DMS153 treated with DMSO at 0.1 percent for 48 hours (cell line): Measurements from ENCODE around the gene NIT1.
A peak's percentile ranks its signal among the peaks of the same experiment; 100 is the strongest.
"Not testable (repeated sequence)": the region's sequence is repeated elsewhere in the genome, so short reads cannot be mapped to it uniquely, and the experiment has no call there.

ENCODE experiments used
- DNase-seq: peaks from one replicate; lab custom pipeline; 2025; ENCODE audit not compliant: unreplicated experiment; lab: John Stamatoyannopoulos, UW

The NIT1 gene

GRCh38 chr1:161111527-161111926, 6.4 kb upstream of the NIT1 start:
- no peak for DNase-seq

GRCh38 chr1:161113915-161114314, 4.0 kb upstream of the NIT1 start:
- DNase-seq: no peak

GRCh38 chr1:161114556-161114955, 3.3 kb upstream of the NIT1 start:
- no peak for DNase-seq

- DNase-seq: no peak
These were observed 2.7 kb upstream of the NIT1 start for GRCh38 chr1:161115132-161115711.

- not testable (repeated sequence) for DNase-seq
These were observed 1.9 kb upstream of the NIT1 start for GRCh38 chr1:161115961-161116360.

- no peak for DNase-seq
These were observed 1.4 kb downstream of the NIT1 start for GRCh38 chr1:161119092-161119903.

GRCh38 chr1:161121042-161121650, 3.2 kb downstream of the NIT1 start:
- DNase-seq: no peak

GRCh38 chr1:161121834-161122233, 3.9 kb downstream of the NIT1 start:
- no peak for DNase-seq

- DNase-seq: no peak
These were observed 5.1 kb downstream of the NIT1 start for GRCh38 chr1:161122967-161123366.

GRCh38 chr1:161127649-161128048, 9.7 kb downstream of the NIT1 start:
- no peak for DNase-seq

GRCh38 chr1:161128591-161129420, 10.9 kb downstream of the NIT1 start:
- DNase-seq: no peak

- DNase-seq: no peak
These were observed 12.4 kb downstream of the NIT1 start for GRCh38 chr1:161130266-161130665.

GRCh38 chr1:161131523-161132409, 13.9 kb downstream of the NIT1 start:
- no peak for DNase-seq

- peak; percentile 95 for DNase-seq
These were observed 14.7 kb downstream of the NIT1 start, which contains the start of gene DEDD for GRCh38 chr1:161132410-161133219. DEDD (minus strand) TSS chr1:161132667; CDS start chr1:161124462, 8,205 bp downstream.

GRCh38 chr1:161133220-161133740, 15.4 kb downstream of the NIT1 start:
- DNase-seq: no peak

GRCh38 chr1:161137881-161138280, 20.0 kb downstream of the NIT1 start:
- no peak for DNase-seq

- no peak for DNase-seq
These were observed 20.5 kb downstream of the NIT1 start for GRCh38 chr1:161138431-161138830.

- peak; percentile 61 for DNase-seq
These were observed 21.9 kb downstream of the NIT1 start for GRCh38 chr1:161139766-161140165.

GRCh38 chr1:161140755-161141400, 23.0 kb downstream of the NIT1 start:
- DNase-seq: no peak
